ENCODE measurements around the gene CUL1. TPM values are rescaled to one million over a fixed set of nuclear protein-coding genes. Genes with fewer than 3 reads are reported as not detected.
A peak's percentile ranks its signal among the peaks of the same experiment; 100 is the strongest.

The CUL1 gene
- total and polyA plus RNA-seq, 2 donors (not counting 3 experiments of a cell fraction or from before 2014, with no cell fraction given), result 25.7 to 50.2 TPM

- TF ChIP-seq GATA2 (IDR thresholded peaks at IDR 0.05; ENCODE audit: insufficient read depth, insufficient read length, low read depth, low read length) (no peak), POLR2A (IDR thresholded peaks at IDR 0.05; ENCODE audit: low read depth, low read length) (no peak), MAX (IDR thresholded peaks at IDR 0.05; ENCODE audit: insufficient read depth, insufficient read length) (no peak), POLR2AphosphoS5 (IDR thresholded peaks at IDR 0.05; ENCODE audit: insufficient read depth, low read depth, low read length) (no peak), MYC (IDR thresholded peaks at IDR 0.05; ENCODE audit: low read depth, low read length) (no peak), CTCF (IDR thresholded peaks at IDR 0.05; ENCODE audit: extremely low read depth in 1 of 2, insufficient read depth in 1 of 2, low read depth in 1 of 2, low read length in 2 of 2) (no peak), EZH2 (IDR thresholded peaks at IDR 0.05; ENCODE audit: borderline replicate concordance, low read depth, low read length, severe bottlenecking) (no peak), JUN (IDR thresholded peaks at IDR 0.05; ENCODE audit: borderline replicate concordance, insufficient read depth, insufficient read length, low read depth) (no peak), FOS (IDR thresholded peaks at IDR 0.05; ENCODE audit: borderline replicate concordance, insufficient read depth, low read length) (no peak)
- BruUV-seq (replicated peaks), result no TSS peak
- Histone ChIP-seq H4K20me1 (replicated peaks; ENCODE audit: control insufficient read depth, extremely low read depth, insufficient read depth, low read length) (no peaks in the 10 kb centered on the region), H3K9ac (replicated peaks; ENCODE audit: extremely low read depth, insufficient read depth, low read length) (no peak overlapping the region), H3K4me1 (ENCODE audit: control insufficient read depth, extremely low read depth, insufficient read depth, low read length) (no peaks in the 10 kb centered on the region), H3K9me1 (replicated peaks; ENCODE audit: control insufficient read depth, extremely low read depth, insufficient read depth, low read length) (no peaks in the 10 kb centered on the region), H3K9me3 (replicated peaks; ENCODE audit: control insufficient read depth, insufficient read depth, low read length) (no peaks in the 10 kb centered on the region), H3K4me2 (ENCODE audit: insufficient read depth, low read length) (no peak overlapping the region), H2AFZ (ENCODE audit: low read depth, low read length) (no peak overlapping the region), H3K79me2 (ENCODE audit: control insufficient read depth, insufficient read depth, low read length) (peaks cover 33% of the 10 kb centered on the region), H3K36me3 (ENCODE audit: control insufficient read depth in 2 of 2, extremely low read depth in 1 of 2, insufficient read depth in 2 of 2, low read length in 2 of 2) (peaks cover 0 to 4% of the 10 kb centered on the region in 2 experiments), H3K27me3 (ENCODE audit: control insufficient read depth in 2 of 2, insufficient read depth in 2 of 2, low read length in 2 of 2) (no peaks in the 10 kb centered on the region), H3K27ac (ENCODE audit: insufficient read depth, low read depth, low read length) (no peak overlapping the region), H3K4me3 (replicated peaks in 1 of 3; ENCODE audit: insufficient read depth in 1 of 3, low read depth in 1 of 3, low read length in 3 of 3) (no peak overlapping the region)
- ChIA-PET CTCF (no interaction called here), POLR2A (no interaction called here)
- peak; percentile 26 for FAIRE-seq
- dilution Hi-C loops (cut with MboI; ENCODE audit: extremely low pct_ligation_motif_present, low sequenced_read_pairs) (no loop called here), intact Hi-C loops (cut with micrococcal nuclease) (no loop called here)
- DNase-seq (ENCODE audit: low read depth, low spot score), result no peak
Observed at GRCh38 chr7:148750442-148751355, 52.0 kb downstream of the CUL1 start.
